NCI-H146 treated with DMSO at 0.1 percent for 48 hours (cell line): Measurements from ENCODE around the gene FGD2.
A peak's percentile ranks its signal among the peaks of the same experiment; 100 is the strongest.
"Not testable (repeated sequence)": the region's sequence is repeated elsewhere in the genome, so short reads cannot be mapped to it uniquely, and the experiment has no call there.

Experiments used
- DNase-seq: peaks from one replicate; lab custom pipeline; 2025; ENCODE audit not compliant: unreplicated experiment; lab: John Stamatoyannopoulos, UW

The FGD2 gene

GRCh38 chr6:37057128-37057471 is 51.6 kb downstream of the FGD2 start:
- DNase-seq, result no peak

- no peak for DNase-seq
These were observed 52.2 kb downstream of the FGD2 start for GRCh38 chr6:37057678-37058077.

- no peak for DNase-seq
These were observed 52.7 kb downstream of the FGD2 start for GRCh38 chr6:37058084-37058586.

DNA sequence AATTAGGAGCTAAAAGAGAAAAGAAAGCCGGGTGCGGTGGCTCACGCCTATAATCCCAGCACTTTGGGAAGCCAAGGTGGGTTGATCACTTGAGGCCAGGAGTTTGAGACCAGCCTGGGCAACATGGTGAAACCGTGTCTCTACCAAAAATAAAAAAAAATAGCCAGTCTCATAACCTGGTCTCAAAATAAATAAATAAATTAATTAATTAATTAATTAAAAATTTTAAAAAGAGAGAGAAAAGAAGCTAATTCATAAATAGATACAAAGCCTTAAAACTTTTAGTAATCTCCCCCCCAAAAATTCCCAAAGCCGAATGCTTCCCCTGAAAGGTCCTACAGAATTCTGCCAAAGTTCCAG is 53.5 kb downstream of the FGD2 start:
- DNase-seq, result not testable (repeated sequence)

DNA sequence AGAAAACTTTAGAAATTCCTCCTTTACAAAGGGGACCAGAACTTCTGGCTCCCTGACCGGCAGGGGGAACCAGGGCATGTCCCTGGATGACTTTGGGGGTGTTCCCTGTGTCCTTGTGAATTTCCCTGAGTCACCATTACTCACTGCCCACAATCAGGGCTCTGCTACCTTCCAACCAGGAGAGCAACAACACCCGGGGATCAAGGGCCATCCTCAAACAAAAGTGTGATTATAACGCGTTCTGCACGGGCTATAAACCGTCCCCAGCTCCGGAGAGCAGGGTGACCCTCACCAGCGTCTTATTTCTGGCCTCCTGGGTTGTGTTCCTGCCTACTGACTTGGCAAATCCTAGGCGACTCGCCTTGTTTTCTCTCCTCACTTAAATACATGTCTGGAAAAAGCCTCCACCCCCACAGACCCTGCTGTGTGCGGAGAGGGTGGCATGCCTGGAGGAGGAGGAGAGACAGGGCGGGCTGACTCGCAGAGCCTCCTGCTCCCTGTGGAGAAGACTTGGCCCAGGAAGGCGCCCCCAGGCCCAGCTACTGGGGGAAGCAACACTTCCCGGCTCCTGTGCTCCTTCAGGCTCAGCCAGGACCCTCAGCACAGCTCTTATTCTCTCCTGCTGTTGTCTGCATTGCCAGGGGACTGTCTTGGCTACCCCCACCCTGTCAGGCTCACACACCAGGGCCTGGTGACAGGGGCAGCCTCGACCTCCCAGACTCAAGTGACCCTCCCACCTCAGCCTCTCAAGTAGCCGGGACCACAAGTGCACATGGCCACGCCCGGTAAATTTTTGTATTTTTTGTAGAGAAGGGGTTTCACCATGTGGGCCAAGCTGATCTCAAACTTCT is 54.1 kb downstream of the FGD2 start:
- DNase-seq, result no peak

DNA sequence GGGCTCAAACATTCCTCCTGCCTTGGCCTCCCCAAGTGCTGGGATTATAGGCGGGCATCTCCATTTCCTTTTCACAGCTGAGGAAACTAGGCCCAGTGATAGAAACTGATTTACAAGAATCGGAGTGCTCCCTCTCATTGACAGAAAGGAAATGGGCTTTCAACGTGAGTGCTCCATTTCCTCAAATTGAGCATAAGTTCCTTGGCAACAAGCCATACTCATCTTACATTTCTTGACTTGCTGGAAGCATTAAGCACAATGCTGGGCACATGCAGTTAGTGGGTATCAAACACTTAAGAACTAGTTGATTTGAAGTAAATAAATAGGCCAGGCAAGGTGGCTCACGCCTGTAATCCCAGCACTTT is 54.7 kb downstream of the FGD2 start:
- no peak for DNase-seq

- DNase-seq, result peak; percentile 52
These were observed 55.8 kb downstream of the FGD2 start for GRCh38 chr6:37061157-37061804.

DNA sequence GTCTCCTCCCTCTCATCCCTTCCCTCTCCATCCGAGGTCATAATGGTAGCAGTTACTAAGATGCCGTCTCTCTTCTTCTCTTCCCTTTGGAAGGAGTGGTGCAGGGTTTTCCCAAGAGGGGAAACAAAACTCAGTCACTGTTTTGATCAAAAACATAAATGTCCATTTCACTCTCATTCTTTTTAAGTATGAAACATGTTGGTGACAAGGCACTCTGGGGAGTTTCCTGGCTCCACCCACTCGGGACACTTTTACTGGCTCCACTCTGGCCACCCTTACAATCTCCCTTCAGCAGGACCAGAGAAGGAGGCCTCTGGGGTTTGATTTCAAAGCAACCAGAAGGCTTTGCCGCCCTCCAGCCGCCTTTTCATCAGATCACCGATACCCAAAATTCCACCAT is 57.0 kb downstream of the FGD2 start:
- no peak for DNase-seq

GRCh38 chr6:37068356-37069270 is 63.2 kb downstream of the FGD2 start:
- DNase-seq, result no peak

GRCh38 chr6:37069639-37070038 is 64.2 kb downstream of the FGD2 start:
- DNase-seq, result no peak

GRCh38 chr6:37072526-37072925 is 67.1 kb downstream of the FGD2 start:
- DNase-seq, result no peak

DNA sequence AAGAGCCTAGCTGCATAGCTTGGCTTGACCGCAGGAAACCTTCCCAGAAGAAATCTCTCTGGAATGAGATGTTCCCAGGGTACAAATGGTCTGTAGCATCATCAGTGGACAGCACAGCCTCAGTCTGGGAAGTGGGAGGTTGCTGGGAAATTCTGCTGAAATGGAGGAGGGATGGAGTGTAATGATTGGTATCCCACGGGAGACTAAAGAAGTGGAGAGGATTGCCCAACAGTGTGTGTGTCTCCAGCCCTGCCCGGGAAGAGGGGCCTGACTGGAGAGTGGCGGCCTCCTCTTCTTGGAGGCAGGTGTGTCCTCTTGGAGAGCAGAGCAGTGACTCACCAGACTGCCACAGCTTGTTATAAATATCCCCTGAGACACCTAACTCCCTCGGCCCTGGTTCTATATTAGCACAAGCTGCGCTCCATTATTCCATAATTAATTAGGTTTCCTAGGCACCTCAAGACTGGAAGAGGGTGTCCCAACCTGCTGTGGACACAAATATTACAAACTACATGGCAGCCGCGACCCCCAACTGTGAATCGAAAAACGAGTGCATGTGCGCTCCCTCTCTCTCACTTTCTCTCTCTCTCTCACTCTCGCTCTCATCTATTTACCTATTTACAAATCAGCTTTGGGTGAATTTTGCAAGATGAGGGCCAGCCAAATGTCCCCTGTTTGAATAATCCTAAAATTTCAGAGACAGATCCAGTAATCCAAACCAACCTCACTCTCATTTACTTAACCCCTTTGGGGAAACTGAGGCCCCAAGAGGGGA is 68.8 kb downstream of the FGD2 start:
- DNase-seq, result no peak

- no peak for DNase-seq
These were observed 71.9 kb downstream of the FGD2 start for GRCh38 chr6:37077191-37077904.

- DNase-seq, result no peak
These were observed 72.4 kb downstream of the FGD2 start for GRCh38 chr6:37077905-37078296.
